ENCODE measurements around the gene PLEKHM3. TPM values are rescaled to one million over a fixed set of nuclear protein-coding genes. Genes with fewer than 3 reads are reported as not detected.

Gene PLEKHM3
- total and polyA plus RNA-seq, 2 of the 4 experiments (the other 2 are of a cell fraction) = 2.4 to 11.3 TPM

GRCh38 chr2:207840101-207840500 is 185.2 kb downstream of the PLEKHM3 start:
- no TSS peak for BruUV-seq (replicated peaks)
- Histone ChIP-seq H3K14ac (replicated peaks; ENCODE audit: low read depth, low read length) (no peak overlapping the region), H3K56ac (ENCODE audit: extremely low read depth, insufficient read depth, low read length) (no peak overlapping the region), H4K91ac (ENCODE audit: insufficient read depth, low read depth, low read length) (no peak overlapping the region), H2AFZ (replicated peaks; ENCODE audit: low read length, poor library complexity) (no peak overlapping the region), H2BK5ac (ENCODE audit: low read depth, low read length, poor library complexity, severe bottlenecking) (no peak overlapping the region), H4K20me1 (ENCODE audit: insufficient read depth, low read length) (no peaks in the 10 kb centered on the region), H2AK9ac (replicated peaks; ENCODE audit: low read depth, low read length, poor library complexity) (no peak overlapping the region), H3K27ac (ENCODE audit: insufficient read depth, low read length) (no peak overlapping the region), H3K79me1 (ENCODE audit: low read depth in 1 of 2, low read length in 2 of 2) (no peaks in the 10 kb centered on the region), H3K27me3 (ENCODE audit: control insufficient read depth, insufficient read depth, low read length) (no peaks in the 10 kb centered on the region), H2AK5ac (ENCODE audit: low read depth, low read length) (no peak overlapping the region), H4K5ac (ENCODE audit: low read depth, low read length) (no peak overlapping the region), H3K4me1 (ENCODE audit: control insufficient read depth, insufficient read depth, low read length) (peaks cover 3% of the 10 kb centered on the region; the same call in 1 of the 2 replicates), H3K4ac (ENCODE audit: low read depth, low read length) (no peak overlapping the region), H2BK120ac (ENCODE audit: low read depth, low read length) (no peak overlapping the region), H3K36me3 (ENCODE audit: control insufficient read depth, insufficient read depth, low read length) (no peaks in the 10 kb centered on the region), H2BK15ac (ENCODE audit: low read depth, low read length) (no peak overlapping the region), H2BK20ac (ENCODE audit: low read depth, low read length) (no peak overlapping the region), H3K9me3 (ENCODE audit: control insufficient read depth, insufficient read depth, low read length) (no peaks in the 10 kb centered on the region), H3K4me3 (ENCODE audit: insufficient read depth, low read depth, low read length) (no peak overlapping the region), H3K23ac (ENCODE audit: low read depth, low read length) (no peak overlapping the region), H4K8ac (ENCODE audit: low read depth in 2 of 2, low read length in 2 of 2) (no peak overlapping the region), H3K4me2 (ENCODE audit: low read depth, low read length) (no peak overlapping the region), H3K9me1 (ENCODE audit: insufficient read depth, low read length) (no peaks in the 10 kb centered on the region; the same call in 1 of the 2 replicates), H3K18ac (ENCODE audit: low read depth, low read length) (no peak overlapping the region), H3K9ac (ENCODE audit: low read depth, low read length) (no peak overlapping the region)
- ATAC-seq (ENCODE audit: low read depth) = no peak
- ChIA-PET POLR2A (ENCODE audit: unreplicated experiment) (no interaction called here), CTCF (no interaction called here)
- no peak for TF ChIP-seq BHLHE40 (IDR thresholded peaks at IDR 0.05; ENCODE audit: low read depth, low read length)
- no peak for TF ChIP-seq CHD1 (IDR thresholded peaks at IDR 0.05; ENCODE audit: low read depth, low read length)
- TF ChIP-seq NFE2L2 (IDR thresholded peaks at IDR 0.05; ENCODE audit: low read depth, low read length) = no peak
- no peak for TF ChIP-seq RAD21 (IDR thresholded peaks at IDR 0.05; ENCODE audit: low read length)
- no peak for TF ChIP-seq FOS (IDR thresholded peaks at IDR 0.05; ENCODE audit: low read depth, low read length)
- no peak for TF ChIP-seq SMC3 (IDR thresholded peaks at IDR 0.05; ENCODE audit: low read depth, low read length)
- no peak for TF ChIP-seq RFX5 (IDR thresholded peaks at IDR 0.05; ENCODE audit: low read depth, low read length)
- TF ChIP-seq MAFK (IDR thresholded peaks at IDR 0.05; ENCODE audit: low read depth, low read length) = no peak
- TF ChIP-seq RCOR1 (IDR thresholded peaks at IDR 0.05; ENCODE audit: insufficient replicate concordance, low read length) = no peak
- no peak for TF ChIP-seq POLR2A (IDR thresholded peaks at IDR 0.05; ENCODE audit: low read depth, low read length)
- no peak for TF ChIP-seq CTCF (conservative IDR thresholded peaks at IDR 0.05; ENCODE audit: low read depth, low read length)
- no peak for TF ChIP-seq MAZ (IDR thresholded peaks at IDR 0.05; ENCODE audit: borderline replicate concordance, low read depth, low read length)
- TF ChIP-seq CEBPB (IDR thresholded peaks at IDR 0.05; ENCODE audit: low read depth, low read length) = no peak
- TF ChIP-seq USF2 (IDR thresholded peaks at IDR 0.05; ENCODE audit: low read depth, low read length) = no peak
- no peak for TF ChIP-seq ELK1 (IDR thresholded peaks at IDR 0.05; ENCODE audit: borderline replicate concordance, low read depth, low read length)
- TF ChIP-seq MXI1 (IDR thresholded peaks at IDR 0.05; ENCODE audit: borderline replicate concordance, low read depth, low read length) = no peak
- intact Hi-C loops (cut with micrococcal nuclease) = no loop called here
- no peak for DNase-seq
- in situ Hi-C loops (cut with MboI; ENCODE audit: low sequenced_read_pairs) = no loop called here
- no CpG with 5 or more reads among the region's 1 CpG for WGBS, 2 experiments (ENCODE audit: extremely low coverage in 2 of 2, insufficient read length in 1 of 2)
- dilution Hi-C loops (cut with HindIII; ENCODE audit: low sequenced_read_pairs, unreplicated experiment) = no loop called here

All from IMR-90 (cell line).